Measurements from ENCODE around the gene DDX10.
A peak's percentile ranks its signal among the peaks of the same experiment; 100 is the strongest.

DDX10 gene

DNA sequence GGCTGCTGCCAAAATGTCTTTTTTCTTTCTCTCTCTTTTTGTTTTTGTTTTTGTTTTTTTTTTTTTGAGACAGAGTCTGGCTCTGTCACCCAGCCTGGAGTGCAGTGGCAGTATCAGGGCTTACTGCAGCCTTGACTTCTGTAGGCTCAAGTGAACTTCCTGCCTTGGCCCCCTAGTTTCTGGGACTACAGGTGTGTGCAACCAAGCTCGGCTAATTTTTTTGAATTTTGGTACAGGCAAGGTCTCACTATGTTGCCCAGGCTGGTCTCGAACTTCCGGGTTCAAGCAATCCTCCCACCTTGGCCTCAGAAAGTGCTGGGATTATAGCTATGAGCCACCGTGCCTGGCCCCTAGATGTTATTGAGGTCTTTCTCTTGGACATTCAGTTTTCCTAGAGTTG lies 2.2 kb upstream of the DDX10 start:
- DNase-seq = no peak

DNA sequence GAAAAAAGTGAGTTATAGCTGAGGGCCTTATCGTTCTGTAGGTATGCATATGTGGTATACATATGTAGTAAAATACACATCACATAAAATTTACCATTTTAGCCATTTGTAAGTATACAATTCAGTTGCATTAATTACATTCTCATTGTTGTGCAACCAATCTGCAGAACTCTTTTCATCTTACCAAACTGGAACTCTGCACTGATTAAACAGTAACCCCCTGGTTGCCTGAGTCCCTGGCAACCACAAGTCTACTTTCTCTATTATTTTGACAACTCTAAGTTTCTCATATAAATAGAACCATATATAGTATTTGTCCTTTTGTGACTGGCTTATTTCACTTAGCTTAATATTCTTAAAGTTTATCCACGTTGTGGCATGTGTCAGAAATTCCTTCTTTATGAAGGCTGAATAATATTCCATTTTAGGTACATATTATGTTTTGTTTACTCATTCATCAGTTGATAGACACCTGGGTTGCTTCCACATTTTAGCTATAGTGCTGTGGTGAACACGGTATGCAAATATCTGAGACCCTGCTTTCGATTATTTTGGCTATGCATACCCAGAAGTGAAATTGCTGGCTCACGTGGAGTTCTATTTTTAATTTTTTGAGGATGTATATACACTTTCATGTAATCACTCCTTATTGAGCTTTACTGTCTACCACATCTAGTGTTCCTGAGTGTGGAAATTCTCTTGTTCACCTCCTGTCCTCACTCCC lies 1.6 kb upstream of the DDX10 start:
- no peak for DNase-seq

DNA sequence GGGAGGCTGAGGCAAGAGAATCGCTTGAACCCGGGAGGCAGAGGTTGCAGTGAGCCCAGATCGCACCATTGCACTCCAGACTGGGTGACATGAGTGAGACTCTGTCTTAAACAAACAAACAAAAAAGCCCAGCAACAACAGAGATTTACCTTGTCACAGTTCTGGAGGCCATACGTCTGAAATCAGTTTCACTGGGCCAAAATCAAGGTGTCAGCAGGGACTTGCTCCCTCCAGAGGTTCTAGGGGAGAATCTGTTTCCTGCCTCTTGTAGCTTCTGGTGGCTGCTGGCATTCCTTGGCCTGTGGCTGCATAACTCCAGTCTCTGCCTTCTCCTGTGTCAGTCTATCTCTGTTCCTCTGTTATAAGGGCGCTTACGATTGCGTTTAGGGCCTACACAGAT lies 1.5 kb downstream of the DDX10 start:
- DNase-seq = no peak

DNA sequence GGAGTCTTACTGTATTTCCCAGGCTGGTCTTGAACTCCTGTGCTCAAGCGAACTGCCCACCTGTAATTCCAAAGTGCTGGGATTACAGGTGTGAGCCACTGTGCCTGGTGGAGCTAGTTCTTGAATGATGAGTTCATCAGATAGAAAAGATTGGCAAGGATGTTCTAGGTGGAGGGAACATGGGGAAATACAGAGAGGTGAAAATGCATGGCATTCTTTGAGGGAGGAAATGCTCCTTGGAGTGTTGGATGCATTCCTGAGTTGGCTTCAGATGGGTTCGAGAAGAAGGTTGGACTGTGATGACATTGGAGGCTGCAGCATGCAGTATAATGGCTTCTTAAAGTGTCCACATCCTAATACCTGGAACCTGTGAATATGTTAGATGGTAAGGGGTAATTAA lies 4.4 kb downstream of the DDX10 start:
- no peak for DNase-seq

DNA sequence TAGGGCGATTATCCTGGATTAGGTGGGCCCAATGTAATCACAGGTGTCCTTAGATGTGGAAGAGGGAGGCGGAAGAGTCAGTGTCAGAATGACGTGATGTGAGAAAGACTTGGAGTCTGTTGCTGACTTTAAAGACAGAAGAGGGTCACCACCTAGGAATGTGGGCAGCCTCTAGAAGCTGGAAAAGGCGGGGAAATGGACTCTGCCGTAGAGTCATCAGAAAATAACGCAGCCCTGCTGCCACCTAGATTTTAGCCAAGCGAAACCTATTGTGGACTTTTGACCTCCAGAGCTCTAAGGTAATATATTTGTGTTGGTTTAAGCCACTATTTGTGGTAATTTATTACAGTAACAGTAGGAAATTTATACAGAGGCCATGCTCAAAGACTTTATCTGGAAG lies 4.8 kb downstream of the DDX10 start:
- no peak for DNase-seq

DNA sequence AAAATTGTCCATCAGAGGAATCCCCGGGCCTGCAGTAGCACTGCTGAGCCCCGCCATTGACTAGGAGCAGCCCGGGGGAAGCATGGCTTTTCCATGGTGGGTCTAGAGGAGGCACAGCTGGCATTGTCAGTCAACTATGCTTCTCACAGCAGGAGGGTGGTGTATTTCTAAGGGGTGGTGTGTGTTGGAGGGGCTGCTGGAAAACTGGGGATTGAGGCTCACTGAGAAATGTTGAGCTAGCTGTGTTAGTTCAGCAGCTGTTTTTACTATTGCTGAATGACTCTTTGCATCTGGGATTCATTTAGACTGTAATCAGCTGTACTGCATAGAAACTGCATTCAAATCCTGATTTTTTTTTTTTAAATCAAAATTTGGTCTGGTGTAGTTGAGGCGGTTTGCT lies 5.6 kb downstream of the DDX10 start:
- no peak for DNase-seq

DNA sequence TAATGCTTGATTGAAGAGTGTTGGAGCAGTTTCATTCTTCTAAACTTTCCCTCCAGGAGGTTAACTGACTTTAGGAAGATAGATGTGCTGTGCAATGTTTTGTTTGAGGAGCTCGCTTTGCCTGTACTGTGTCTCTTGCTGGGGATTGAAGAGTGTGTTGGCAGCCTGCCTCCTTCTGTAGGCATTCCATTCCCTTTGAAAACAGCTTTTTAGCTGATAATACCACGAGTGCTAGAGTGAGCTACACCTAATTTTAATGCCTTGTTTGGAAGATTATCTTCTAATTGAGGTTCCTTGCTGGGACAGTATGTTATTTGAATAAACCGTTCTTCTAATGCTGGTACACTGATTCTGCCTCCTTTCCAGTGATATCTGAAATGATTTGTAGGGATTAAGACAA lies 7.2 kb downstream of the DDX10 start:
- no peak for DNase-seq

DNA sequence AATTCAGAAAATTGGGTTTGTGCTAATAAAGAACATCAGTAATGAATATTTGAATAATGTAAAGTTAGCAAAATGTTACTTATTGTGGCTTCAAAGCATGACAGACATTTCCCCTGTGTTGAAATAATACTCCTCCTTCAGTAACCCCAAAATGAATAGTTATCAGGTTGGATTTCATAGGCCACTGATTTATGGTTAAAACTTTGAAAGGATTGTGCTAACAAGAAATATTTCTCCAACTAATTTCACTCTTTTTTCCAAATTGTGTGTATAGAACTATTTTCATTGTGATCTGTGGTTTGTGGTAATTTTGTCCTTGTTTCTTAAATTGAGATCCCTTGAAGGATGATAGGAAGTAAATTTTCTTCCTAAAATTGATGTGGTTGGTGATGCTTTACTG lies 7.9 kb downstream of the DDX10 start:
- DNase-seq = no peak

DNA sequence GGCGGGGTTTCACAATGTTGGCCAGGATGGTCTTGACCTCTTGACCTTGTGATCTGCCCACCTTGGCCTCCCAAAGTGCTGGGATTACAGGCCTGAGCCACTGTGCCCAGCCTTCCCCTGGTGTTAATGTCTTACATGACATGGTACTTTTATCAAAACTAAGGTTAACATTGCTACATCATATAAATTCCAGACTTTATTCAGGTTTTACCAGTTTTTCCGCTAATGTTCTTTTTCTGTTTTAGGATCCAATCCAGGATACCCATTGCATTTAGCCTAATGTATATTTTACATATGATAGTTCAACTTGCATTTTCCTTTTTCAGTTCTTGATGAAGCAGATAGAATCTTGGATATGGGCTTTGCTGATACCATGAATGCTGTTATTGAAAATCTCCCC lies 14.2 kb downstream of the DDX10 start:
- DNase-seq = no peak

DNA sequence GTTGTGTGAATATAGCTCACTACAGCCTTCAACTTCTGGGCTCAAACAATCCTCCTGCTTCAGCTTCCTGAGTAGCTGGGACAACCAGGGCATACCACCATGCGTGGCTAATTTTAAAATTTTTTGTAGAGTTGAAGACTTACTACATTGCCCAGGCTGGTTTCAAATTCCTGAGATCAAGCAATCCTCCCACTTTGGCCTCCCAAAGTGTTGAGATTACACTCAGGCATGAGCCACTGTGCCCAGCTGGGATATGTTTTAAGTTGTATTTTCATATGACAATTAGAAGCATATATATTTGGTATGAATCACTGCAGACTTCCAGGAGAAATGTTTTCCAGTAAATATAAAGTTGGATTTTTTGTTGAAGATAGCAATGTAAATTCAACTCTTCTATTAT lies 15.4 kb downstream of the DDX10 start:
- no peak for DNase-seq

DNA sequence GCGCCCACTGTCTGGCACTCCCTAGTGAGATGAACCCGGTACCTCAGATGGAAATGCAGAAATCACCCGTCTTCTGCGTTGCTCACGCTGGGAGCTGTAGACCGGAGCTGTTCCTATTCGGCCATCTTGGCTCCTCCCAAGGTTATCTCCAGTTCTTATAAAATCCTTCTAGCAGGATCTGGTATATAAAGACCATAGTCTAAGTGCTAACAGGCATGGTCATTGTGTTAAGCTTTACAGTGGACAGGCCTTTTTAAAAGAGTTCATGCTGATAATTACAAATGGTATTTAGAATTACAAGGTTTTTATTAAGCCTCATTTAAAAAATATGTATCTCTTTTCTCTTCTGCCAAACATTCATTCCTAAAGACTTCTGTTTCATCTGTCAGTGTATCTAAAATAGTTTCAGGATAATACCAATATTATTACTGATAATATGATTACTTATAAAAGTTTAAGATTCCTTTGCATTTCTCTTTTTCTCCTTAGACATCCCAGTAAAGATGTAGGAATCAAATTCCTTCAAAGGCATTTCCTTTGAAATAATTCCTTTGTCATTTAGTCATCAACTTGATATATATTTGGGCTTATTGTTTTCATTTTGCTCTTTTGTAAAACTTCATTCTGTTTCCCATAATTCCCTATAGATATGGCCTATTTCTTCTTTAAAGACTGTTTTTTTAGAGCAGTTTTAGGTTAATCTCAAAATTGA lies 20.7 kb downstream of the DDX10 start:
- no peak for DNase-seq

DNA sequence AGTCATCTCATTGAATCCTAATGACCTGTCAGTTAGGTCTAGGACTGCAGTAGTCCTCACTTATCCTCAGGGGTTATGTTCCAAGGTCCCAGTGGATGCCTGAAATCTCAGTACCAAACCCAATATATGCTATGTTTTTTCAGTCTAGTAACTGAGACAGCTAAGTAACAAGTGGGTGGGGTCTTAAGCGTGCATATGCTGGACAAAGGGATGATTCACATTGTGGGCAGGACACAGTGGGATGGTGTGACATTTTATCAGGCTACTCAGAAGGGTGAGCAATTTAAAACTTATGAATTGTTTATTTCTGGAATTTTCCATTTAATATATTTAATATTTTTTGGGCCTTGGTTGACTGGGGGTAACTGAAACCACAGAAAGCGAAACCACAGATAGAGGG lies 29.0 kb downstream of the DDX10 start:
- DNase-seq = no peak

DNA sequence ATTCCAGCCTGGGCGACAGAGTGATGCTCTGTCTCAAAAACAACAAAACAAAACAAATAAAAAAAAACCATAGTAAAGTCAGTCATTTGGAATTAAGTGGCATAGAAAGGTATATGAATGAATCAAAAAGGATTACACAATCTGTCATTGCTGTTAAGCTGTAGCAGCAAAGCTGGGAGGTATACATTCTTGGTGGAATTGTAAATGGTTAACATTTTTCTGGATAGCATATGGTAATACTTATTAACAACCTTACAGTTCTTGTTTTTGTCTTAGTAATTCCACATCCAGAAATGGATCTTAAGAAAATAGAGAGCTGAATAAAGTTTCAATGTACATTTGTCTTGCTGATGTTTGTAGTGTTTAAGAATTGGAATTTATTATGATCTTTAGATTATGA lies 30.0 kb downstream of the DDX10 start:
- no peak for DNase-seq

DNA sequence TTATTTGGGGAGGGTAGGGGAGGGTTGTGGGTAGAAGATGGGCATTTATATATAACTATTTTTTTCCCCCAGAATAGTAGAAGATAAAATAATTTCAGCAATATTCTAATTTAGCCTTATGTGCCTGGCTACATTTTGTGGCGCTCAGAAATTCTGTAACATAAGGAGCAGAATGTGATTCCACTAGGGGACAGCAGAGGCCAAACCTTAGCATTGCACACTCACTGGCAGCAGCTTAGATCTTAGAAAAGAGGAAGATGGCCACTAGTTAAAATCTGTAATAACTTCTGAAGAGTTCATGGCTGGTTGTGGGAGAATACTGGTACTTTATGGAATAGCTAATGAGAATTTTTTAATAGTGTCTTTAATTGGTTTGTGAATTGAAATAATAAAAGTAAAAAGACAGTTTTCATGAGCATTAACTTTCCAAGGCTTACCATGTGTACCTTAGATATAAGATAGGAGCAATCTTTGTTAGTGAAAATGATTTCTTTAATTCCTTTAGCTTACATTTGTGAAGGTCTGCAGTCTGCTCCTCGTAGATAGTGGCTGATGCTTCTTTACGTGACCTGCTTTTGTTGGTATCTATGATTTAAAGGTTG lies 33.1 kb downstream of the DDX10 start:
- DNase-seq = peak; percentile 51

DNA sequence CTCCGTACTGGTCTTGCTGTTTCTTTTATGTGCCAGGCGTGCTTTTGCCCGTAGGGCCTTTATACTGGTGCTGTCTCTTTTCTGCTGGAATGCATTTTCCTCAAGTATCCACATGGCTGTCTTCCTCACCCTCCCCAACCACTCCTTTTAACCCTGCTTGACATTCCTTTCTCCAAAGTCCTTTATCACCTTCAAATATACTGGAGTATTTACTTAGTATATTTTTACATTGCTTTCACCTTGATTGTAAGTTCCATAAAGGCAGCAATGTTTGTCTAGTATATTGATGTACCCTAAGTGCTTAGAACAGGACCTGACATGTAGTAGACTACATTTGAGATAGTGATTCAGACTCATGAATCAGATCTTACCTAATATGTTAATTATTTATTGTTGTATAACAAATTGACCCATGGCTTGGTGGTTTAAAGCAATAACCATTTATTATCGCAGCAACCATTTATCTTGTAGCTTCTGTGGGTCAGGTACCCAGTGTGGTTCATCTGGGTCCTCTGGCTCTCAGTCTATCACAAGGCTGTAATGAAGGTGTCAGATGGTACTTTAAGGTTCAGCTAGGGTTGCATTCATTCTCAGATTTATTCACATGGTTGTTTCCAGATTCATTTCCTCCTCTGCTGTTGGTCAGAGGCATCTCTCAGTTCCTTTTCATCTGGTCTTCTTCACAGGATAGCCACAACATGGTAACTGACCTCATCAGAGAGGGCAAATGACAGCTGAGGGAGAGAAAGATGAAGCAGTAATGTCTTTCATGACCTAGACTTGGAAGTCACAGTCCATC lies 34.2 kb downstream of the DDX10 start:
- no peak for DNase-seq

DNA sequence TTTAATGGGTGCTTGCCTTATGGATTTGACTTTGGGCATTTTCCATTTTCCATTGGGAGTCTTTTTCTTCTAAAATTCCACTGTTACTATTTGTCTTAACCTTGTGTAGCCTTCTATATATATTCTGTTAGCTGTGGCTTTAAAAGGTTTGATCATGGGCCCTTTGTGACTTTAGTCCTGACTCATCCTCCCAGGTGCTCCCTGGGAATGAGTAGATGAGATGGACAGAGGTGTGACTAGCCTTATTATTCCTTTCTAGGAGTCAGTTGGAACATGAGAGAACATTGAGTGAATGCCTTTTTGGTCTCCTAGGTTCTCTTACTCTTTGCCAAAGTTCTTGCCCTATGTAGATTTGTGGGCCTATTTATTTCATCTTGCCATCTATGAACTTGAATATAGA lies 39.0 kb downstream of the DDX10 start:
- DNase-seq = no peak

DNA sequence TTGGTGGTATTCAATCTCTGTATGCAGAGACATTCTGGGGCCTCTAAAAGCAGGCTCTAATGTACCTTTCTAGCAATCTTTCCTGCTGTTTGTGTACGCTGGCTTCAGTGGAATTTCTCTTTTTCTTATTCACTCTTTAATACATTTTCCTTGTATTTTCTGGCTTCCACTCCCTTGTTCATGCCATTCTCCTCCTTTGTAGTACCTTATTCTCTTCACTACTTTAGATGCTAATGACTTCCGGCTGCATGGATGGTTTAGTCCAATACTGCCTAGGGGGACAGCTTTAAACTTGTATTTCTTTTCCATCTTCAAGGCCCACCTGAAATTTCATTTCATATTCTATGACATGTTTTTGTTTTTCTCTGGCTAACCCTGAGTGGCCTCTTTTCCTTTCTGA lies 40.2 kb downstream of the DDX10 start:
- DNase-seq = no peak

DNA sequence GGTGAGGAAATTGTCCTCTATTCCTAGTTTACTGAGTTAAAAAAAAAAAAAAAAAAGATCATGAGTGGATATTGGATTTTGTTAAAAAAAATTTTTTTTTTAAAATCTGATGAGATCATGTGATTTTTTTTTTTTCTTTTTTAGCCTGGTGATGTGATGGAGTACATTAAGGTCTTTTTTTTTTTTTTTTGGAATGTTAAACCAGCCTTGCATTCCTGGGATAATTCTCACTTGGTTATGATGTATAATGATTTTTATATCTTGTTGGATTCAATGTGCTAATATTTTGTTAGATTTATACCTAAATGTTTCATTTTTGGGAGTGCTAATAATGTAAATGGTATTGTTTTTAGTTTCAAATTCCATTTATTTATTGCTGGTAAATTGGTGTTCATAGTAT lies 43.3 kb downstream of the DDX10 start:
- DNase-seq = no peak

DNA sequence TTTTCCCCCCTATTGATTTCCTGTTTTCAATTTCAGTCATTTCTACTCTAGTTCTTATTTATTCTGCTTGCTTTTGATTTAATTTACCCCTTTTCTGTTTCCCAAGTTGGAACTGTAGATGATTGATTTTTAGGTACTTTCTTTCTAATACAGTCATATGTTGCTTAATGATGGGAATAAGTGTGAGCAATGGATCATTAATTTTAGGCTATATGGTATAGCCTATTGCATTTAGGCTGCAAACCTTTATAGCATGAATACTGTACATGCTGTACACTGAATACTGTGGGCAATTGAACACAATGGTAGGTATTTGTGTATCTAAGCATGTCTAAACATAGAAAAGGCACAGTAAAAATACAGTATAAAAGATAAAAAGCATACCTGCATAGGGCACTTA lies 44.9 kb downstream of the DDX10 start:
- DNase-seq = no peak

DNA sequence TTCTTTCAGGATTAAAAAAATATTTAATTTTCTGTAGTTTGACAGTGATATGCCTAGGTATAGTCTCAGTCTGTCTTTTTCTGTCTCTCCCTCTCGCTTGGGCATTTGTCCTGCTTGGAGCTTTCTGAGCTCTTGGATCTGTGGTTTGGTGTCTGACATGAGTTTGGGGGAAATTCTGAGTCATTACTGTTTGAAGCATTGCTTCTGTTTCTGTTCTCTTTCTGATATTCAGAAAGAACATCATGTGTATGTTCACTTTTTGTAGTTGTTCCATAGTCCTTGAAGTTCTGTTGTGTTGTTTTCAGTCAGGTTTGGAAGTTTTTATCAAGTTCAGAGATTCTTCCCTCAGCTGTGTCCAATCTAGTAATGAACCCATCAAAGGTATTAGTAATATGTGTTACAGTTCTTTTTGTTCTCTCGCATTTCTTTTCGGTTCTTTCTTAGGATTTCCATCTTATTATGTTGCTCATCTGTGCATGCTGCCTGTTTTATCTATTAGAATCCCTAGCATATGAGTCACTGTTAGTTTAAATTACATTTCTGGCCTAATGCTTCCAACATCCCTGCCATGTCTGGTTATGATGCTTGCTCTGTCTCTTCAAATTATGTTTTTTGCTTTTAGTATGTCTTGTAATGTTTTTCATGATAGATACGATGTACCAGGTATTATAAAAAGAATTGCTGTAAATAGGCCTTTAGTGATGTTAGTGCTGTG lies 48.4 kb downstream of the DDX10 start:
- DNase-seq = no peak

DNA sequence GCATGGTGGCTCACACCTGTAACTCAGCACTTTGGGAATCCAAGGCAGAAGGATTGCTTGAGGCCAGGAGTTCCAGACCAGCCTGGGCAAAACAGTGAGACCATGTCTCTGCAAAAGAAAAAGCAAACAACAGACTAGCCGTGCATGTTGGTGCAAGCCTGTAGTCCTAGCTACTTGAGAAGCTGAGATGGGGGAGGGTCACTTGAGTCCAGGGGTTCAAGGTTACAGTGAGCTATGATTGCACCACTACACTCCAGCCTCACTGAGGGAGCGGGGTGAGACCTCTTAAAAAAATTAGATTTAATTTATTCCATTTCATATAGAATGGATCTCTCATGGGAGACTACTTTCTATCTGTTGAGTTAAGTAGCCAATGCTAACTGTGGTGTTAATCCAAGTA lies 50.4 kb downstream of the DDX10 start:
- DNase-seq = no peak

DNA sequence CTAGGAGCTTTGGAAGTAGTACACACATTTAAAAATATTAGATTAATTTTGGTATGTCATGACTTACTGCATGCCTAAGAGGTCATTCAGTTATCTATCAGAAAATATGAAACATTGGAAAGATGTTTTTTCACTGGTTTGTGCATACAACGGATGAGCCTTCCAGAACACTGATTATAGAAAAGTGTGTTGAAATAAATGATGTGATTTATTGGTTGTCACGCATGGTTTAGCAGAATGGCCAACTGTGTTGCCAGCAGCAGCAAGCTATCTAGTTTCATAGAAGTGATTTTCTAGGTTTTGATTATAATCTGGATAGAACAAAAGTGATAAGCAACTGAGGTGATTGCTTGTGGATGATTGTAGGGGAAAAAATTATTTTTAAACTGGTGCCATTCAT lies 53.6 kb downstream of the DDX10 start:
- DNase-seq = no peak
